GM06990 (cell line): ENCODE measurements around the gene TPM2.
A peak's percentile ranks its signal among the peaks of the same experiment; 100 is the strongest.

Source experiments
- DNase-seq: peaks from one replicate; pipeline ENCODE4 v3.0.0-alpha.2; 2011; ENCODE audit not compliant: insufficient read length; ENCODE audit errors: extremely low read depth
- H3K27me3 ChIP-seq: replicated peaks from 2 replicates; pipeline ENCODE4 v1.6.0; 2011; ENCODE audit warnings: low read length; ENCODE audit not compliant: control insufficient read depth, insufficient read depth
- H3K36me3 ChIP-seq: 2 replicates; pipeline ENCODE4 v1.5.1; 2011; ENCODE audit warnings: low read length; ENCODE audit not compliant: control insufficient read depth, insufficient read depth
- H3K4me3 ChIP-seq: replicated peaks from 2 replicates; pipeline ENCODE4 v1.5.1; 2011; ENCODE audit warnings: low read depth, mild to moderate bottlenecking, control low read depth, low read length
- CTCF ChIP-seq: IDR thresholded peaks from 2 replicates; pipeline ENCODE4 v1.5.1; 2011; ENCODE audit warnings: low read length, control low read depth, mild to moderate bottlenecking, inconsistent platforms; ENCODE audit not compliant: insufficient read depth, poor library complexity, severe bottlenecking

The TPM2 gene

GRCh38 chr9:35711501-35712428, 22.0 kb upstream of the TPM2 start:
- DNase-seq = no peak
- TF ChIP-seq CTCF = peak; percentile 2
- peaks cover 58% of the 10 kb centered on the region for H3K36me3 ChIP-seq
- H3K27me3 ChIP-seq = no peaks in the 10 kb centered on the region
- H3K4me3 ChIP-seq = no peak overlapping the region

GRCh38 chr9:35710818-35711500, 21.2 kb upstream of the TPM2 start:
- no peak for DNase-seq
- H3K4me3 ChIP-seq = no peak overlapping the region
- H3K36me3 ChIP-seq = peaks cover 64% of the 10 kb centered on the region
- no peaks in the 10 kb centered on the region for H3K27me3 ChIP-seq
- no peak for TF ChIP-seq CTCF

GRCh38 chr9:35708146-35708545, 18.4 kb upstream of the TPM2 start:
- Histone ChIP-seq H3K4me3 (no peak overlapping the region), H3K27me3 (no peaks in the 10 kb centered on the region), H3K36me3 (peaks cover 70% of the 10 kb centered on the region)
- TF ChIP-seq CTCF = no peak
- DNase-seq = no peak

GRCh38 chr9:35706951-35707350, 17.2 kb upstream of the TPM2 start:
- peaks cover 68% of the 10 kb centered on the region for H3K36me3 ChIP-seq
- no peak for DNase-seq

GRCh38 chr9:35705836-35706430, 16.2 kb upstream of the TPM2 start:
- no peak overlapping the region for H3K4me3 ChIP-seq
- no peak for TF ChIP-seq CTCF
- H3K27me3 ChIP-seq = no peaks in the 10 kb centered on the region
- peaks cover 64% of the 10 kb centered on the region for H3K36me3 ChIP-seq
- no peak for DNase-seq

More at GRCh38 chr9:35706951-35707350, 17.2 kb upstream of the TPM2 start:
- Histone ChIP-seq H3K4me3 (no peak overlapping the region), H3K27me3 (no peaks in the 10 kb centered on the region)
- no peak for TF ChIP-seq CTCF
